Calu3 (cell line): Measurements from ENCODE around the gene LMTK3. TPM values are rescaled to one million over a fixed set of nuclear protein-coding genes. Genes with fewer than 3 reads are reported as not detected.
A peak's percentile ranks its signal among the peaks of the same experiment; 100 is the strongest.
"Not testable (repeated sequence)": the region's sequence is repeated elsewhere in the genome, so short reads cannot be mapped to it uniquely, and the experiment has no call there.

ENCODE experiments used
- BruUV-seq: library from RNA; stranded (reverse); fragments of 400-500 nt; replicated peaks from 2 replicates; lab custom pipeline; 2021; lab: Mats Ljungman, UMichigan
- CTCF ChIA-PET: fragments of 300-600 bp; sonication (Branson Sonifier 250); formaldehyde crosslinking; loops from one replicate; lab custom pipeline; 2022; ENCODE audit warnings: antibody characterized with exemption; lab: Charles Lee
- DNase-seq: peaks from one replicate; pipeline ENCODE4 v3.0.0; 2022
- H3K27ac Mint-ChIP-seq: one replicate; pipeline ENCODE4 v1.8.0; 2022; ENCODE audit warnings: mixed read lengths; ENCODE audit not compliant: unreplicated experiment
- H3K27me3 Mint-ChIP-seq: one replicate; pipeline ENCODE4 v1.8.0; 2022; ENCODE audit warnings: mixed read lengths; ENCODE audit not compliant: unreplicated experiment
- H3K36me3 Mint-ChIP-seq: one replicate; pipeline ENCODE4 v1.8.0; 2022; ENCODE audit warnings: mild to moderate bottlenecking, moderate library complexity, mixed read lengths; ENCODE audit not compliant: insufficient read depth, unreplicated experiment
- H3K4me1 Mint-ChIP-seq: one replicate; pipeline ENCODE4 v1.8.0; 2022; ENCODE audit warnings: mild to moderate bottlenecking, low read depth, mixed read lengths; ENCODE audit not compliant: unreplicated experiment
- H3K4me3 Mint-ChIP-seq: one replicate; pipeline ENCODE4 v1.8.0; 2022; ENCODE audit warnings: mild to moderate bottlenecking, low read depth, moderate library complexity, mixed read lengths; ENCODE audit not compliant: unreplicated experiment
- H3K9me3 Mint-ChIP-seq: one replicate; pipeline ENCODE4 v1.8.0; 2022; ENCODE audit warnings: low read depth, mixed read lengths; ENCODE audit not compliant: unreplicated experiment
- CTCF ChIP-seq: fragments of 200-600 bp; IDR thresholded peaks from one replicate; pipeline ENCODE4 v1.8.0; 2022; ENCODE audit warnings: antibody characterized with exemption; ENCODE audit not compliant: unreplicated experiment
- intact Hi-C: fragments of 100-400 bp; cut with micrococcal nuclease; formaldehyde crosslinking; loops from one replicate; pipeline ENCODE4 v1.10.0; 2022; ENCODE audit not compliant: unreplicated experiment
- total RNA-seq: library from RNA; stranded (reverse); gene quantifications from 2 replicates; pipeline ENCODE4 v1.2.3, GENCODE V29; 2022

The LMTK3 gene
- total RNA-seq, 1 experiment from 2014 or later, result 1.0 TPM

- TF ChIP-seq CTCF, result no peak
- peak; percentile 92 for DNase-seq
- Mint-ChIP-seq H3K27me3 (no peaks in the 10 kb centered on the region), H3K36me3 (peaks cover 9% of the 10 kb centered on the region), H3K4me3 (peak overlapping the region; percentile 52), H3K4me1 (peaks cover 9% of the 10 kb centered on the region), H3K9me3 (no peaks in the 10 kb centered on the region), H3K27ac (peak overlapping the region; percentile 72)
- intact Hi-C loops, result no loop called here
- CTCF ChIA-PET, result interaction anchor here (0.7 kb wide), 1 partner anchor 210 kb away, joined by 3 read pairs; no protein-coding TSS in a partner anchor
- BruUV-seq, result no TSS peak
Observed at GRCh38 chr19:48543121-48543710, 31.6 kb upstream of the LMTK3 start.

GRCh38 chr19:48541813-48542212 lies 30.2 kb upstream of the LMTK3 start:
- peaks cover 9% of the 10 kb centered on the region for H3K36me3 Mint-ChIP-seq
- DNase-seq, result no peak
- no peak overlapping the region for H3K27ac Mint-ChIP-seq
- no peak overlapping the region for H3K4me3 Mint-ChIP-seq
- H3K4me1 Mint-ChIP-seq, result peaks cover 9% of the 10 kb centered on the region
- CTCF ChIA-PET, result interaction anchor here (0.7 kb wide), 1 partner anchor 9 kb away, joined by 4 read pairs; no protein-coding TSS in a partner anchor
- no TSS peak for BruUV-seq
- H3K9me3 Mint-ChIP-seq, result no peaks in the 10 kb centered on the region
- no peak for TF ChIP-seq CTCF
- no peaks in the 10 kb centered on the region for H3K27me3 Mint-ChIP-seq
- intact Hi-C loops, result no loop called here

- H3K4me3 Mint-ChIP-seq, result no peak overlapping the region
- no peaks in the 10 kb centered on the region for H3K9me3 Mint-ChIP-seq
- no TSS peak for BruUV-seq
- TF ChIP-seq CTCF, result no peak
- H3K27me3 Mint-ChIP-seq, result no peaks in the 10 kb centered on the region
- intact Hi-C loops, result no loop called here
- peaks cover 9% of the 10 kb centered on the region for H3K36me3 Mint-ChIP-seq
- peaks cover 9% of the 10 kb centered on the region for H3K4me1 Mint-ChIP-seq
- CTCF ChIA-PET, result interaction anchor here (0.5 to 1.6 kb wide), 2 partner anchors 9 to 42 kb away, joined by 3 read pairs; no protein-coding TSS in a partner anchor
- H3K27ac Mint-ChIP-seq, result no peak overlapping the region
- DNase-seq, result no peak
Observed at GRCh38 chr19:48540110-48540509, 28.5 kb upstream of the LMTK3 start.

GRCh38 chr19:48539503-48540096 lies 28.0 kb upstream of the LMTK3 start:
- CTCF ChIA-PET, result interaction anchor here (0.6 to 1.6 kb wide), 3 partner anchors 18 to 70 kb away, joined by 3 to 4 read pairs (median 3); no protein-coding TSS in a partner anchor
- Mint-ChIP-seq H3K4me1 (peaks cover 9% of the 10 kb centered on the region), H3K4me3 (no peak overlapping the region), H3K36me3 (peaks cover 9% of the 10 kb centered on the region), H3K27me3 (no peaks in the 10 kb centered on the region), H3K27ac (no peak overlapping the region), H3K9me3 (no peaks in the 10 kb centered on the region)
- no TSS peak for BruUV-seq
- DNase-seq, result no peak
- no peak for TF ChIP-seq CTCF
- intact Hi-C loops, result no loop called here

DNA sequence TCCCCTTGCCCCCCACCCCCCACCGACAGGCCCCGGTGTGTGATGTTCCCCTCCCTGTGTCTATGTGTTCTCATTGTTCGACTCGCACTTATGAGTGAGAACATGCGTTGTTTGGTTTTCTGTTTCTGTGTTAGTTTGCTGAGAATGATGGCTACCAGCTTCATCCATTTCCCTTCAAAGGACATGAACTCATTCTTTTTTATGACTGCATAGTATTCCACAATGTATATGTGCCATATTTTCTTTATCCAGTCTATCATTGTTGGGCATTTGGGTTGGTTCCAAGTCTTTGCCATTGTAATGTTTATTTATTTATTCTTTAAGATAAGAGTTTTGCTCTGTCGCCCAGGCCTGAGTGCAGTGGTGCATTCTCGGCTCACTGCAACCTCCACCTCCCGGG lies 26.4 kb upstream of the LMTK3 start:
- H3K27ac Mint-ChIP-seq, H3K4me1 Mint-ChIP-seq, intact Hi-C loops, H3K27me3 Mint-ChIP-seq, CTCF ChIA-PET, BruUV-seq, DNase-seq, H3K9me3 Mint-ChIP-seq, H3K36me3 Mint-ChIP-seq, H3K4me3 Mint-ChIP-seq: not testable (repeated sequence)
